CD14-positive monocyte (primary cell): ENCODE data around the gene KCNQ1. TPM values are rescaled to one million over a fixed set of nuclear protein-coding genes. Genes with fewer than 3 reads are reported as not detected.

Source experiments
- DNase-seq, 3 donors: peaks; one replicate each; pipeline ENCODE4 v3.0.0-alpha.2; 2011 to 2022
- H2AFZ ChIP-seq: 2 replicates; pipeline ENCODE4 v1.6.0; 2012; ENCODE audit warnings: mild to moderate bottlenecking, low read depth, low read length, inconsistent platforms; ENCODE audit not compliant: insufficient read depth, poor library complexity, severe bottlenecking
- H3K27ac ChIP-seq, 2 donors: 1 replicate in 1 of 2; 2 replicates in 1 of 2; pipeline ENCODE4 v1.5.1; 2012 to 2013; ENCODE audit warnings: low read length in 2 of 2, control low read depth in 1 of 2, inconsistent platforms in 1 of 2, low read depth in 1 of 2, mild to moderate bottlenecking in 1 of 2
- H3K27me3 ChIP-seq, 2 donors: one replicate each; pipeline versions ENCODE4 v1.6.0 to v1.6.1; 2011 to 2013; ENCODE audit warnings: low read length in 2 of 2; ENCODE audit not compliant: control insufficient read depth in 2 of 2, insufficient read depth in 2 of 2
- H3K36me3 ChIP-seq, 2 donors: replicated peaks in 1 of 2; 1 replicate in 1 of 2; 2 replicates in 1 of 2; pipeline versions ENCODE4 v1.5.1 to v1.6.1; 2012 to 2013; ENCODE audit warnings: low read length in 2 of 2, control low read depth in 1 of 2, inconsistent platforms in 1 of 2, mild to moderate bottlenecking in 1 of 2; ENCODE audit not compliant: insufficient read depth in 2 of 2, control insufficient read depth in 1 of 2
- H3K4me1 ChIP-seq, 2 donors: 1 replicate in 1 of 2; 2 replicates in 1 of 2; pipeline versions ENCODE4 v1.5.1 to v1.6.1; 2012 to 2013; ENCODE audit warnings: low read length in 2 of 2, control low read depth in 1 of 2, inconsistent platforms in 1 of 2, mild to moderate bottlenecking in 1 of 2, moderate library complexity in 1 of 2; ENCODE audit not compliant: insufficient read depth in 2 of 2, control insufficient read depth in 1 of 2
- H3K4me2 ChIP-seq: replicated peaks from 2 replicates; pipeline ENCODE3; 2012; ENCODE audit warnings: low read length, moderate library complexity, mild to moderate bottlenecking; ENCODE audit not compliant: poor library complexity, severe bottlenecking; ENCODE audit errors: extremely low read depth
- H3K4me3 ChIP-seq, 3 experiments: fragments of 200-600 bp in 1 of 3; sonication (generic) in 1 of 3; replicated peaks in 1 of 3; 1 replicate in 2 of 3; 2 replicates in 1 of 3; pipeline ENCODE4 v1.5.1; 2011 to 2013; ENCODE audit warnings: low read length in 3 of 3, mild to moderate bottlenecking in 3 of 3, control low read depth in 2 of 3, low read depth in 2 of 3, inconsistent platforms in 1 of 3, moderate library complexity in 1 of 3
- H3K79me2 ChIP-seq: 2 replicates; pipeline ENCODE4 v1.6.0; 2012; ENCODE audit warnings: mild to moderate bottlenecking, control low read depth, inconsistent platforms, low read length, moderate library complexity; ENCODE audit not compliant: insufficient read depth
- H3K9ac ChIP-seq: 2 replicates; pipeline ENCODE4 v1.6.0; 2017; ENCODE audit warnings: low read length, mild to moderate bottlenecking; ENCODE audit not compliant: insufficient read depth, poor library complexity, severe bottlenecking
- H3K9me3 ChIP-seq, 2 donors: replicated peaks in 1 of 2; 1 replicate in 1 of 2; 2 replicates in 1 of 2; pipeline versions ENCODE4 v1.5.1 to v1.6.1; 2012 to 2013; ENCODE audit warnings: low read length in 2 of 2, control low read depth in 1 of 2; ENCODE audit not compliant: control insufficient read depth in 1 of 2, insufficient read depth in 1 of 2
- H4K20me1 ChIP-seq: 2 replicates; pipeline ENCODE4 v1.6.0; 2012; ENCODE audit warnings: mild to moderate bottlenecking, low read length, control low read depth, moderate library complexity; ENCODE audit not compliant: insufficient read depth
- H3K27ac Mint-ChIP-seq, 7 donors: one replicate each; pipeline ENCODE4 v1.8.0; 2020; ENCODE audit warnings: mild to moderate bottlenecking in 7 of 7, mixed read lengths in 7 of 7, moderate library complexity in 6 of 7, inconsistent platforms in 2 of 7
- H3K27me3 Mint-ChIP-seq, 3 donors: one replicate each; pipeline ENCODE4 v1.8.0; 2021 to 2022; ENCODE audit warnings: low read depth in 3 of 3, mild to moderate bottlenecking in 3 of 3, mixed read lengths in 3 of 3, moderate library complexity in 3 of 3, inconsistent platforms in 1 of 3
- H3K36me3 Mint-ChIP-seq, 2 donors: one replicate each; pipeline ENCODE4 v1.8.0; 2020; ENCODE audit warnings: mixed read lengths in 2 of 2, inconsistent platforms in 1 of 2, mild to moderate bottlenecking in 1 of 2
- H3K4me1 Mint-ChIP-seq: one replicate; pipeline ENCODE4 v1.8.0; 2020; ENCODE audit warnings: mild to moderate bottlenecking, mixed read lengths
- H3K4me3 Mint-ChIP-seq, 2 donors: one replicate each; pipeline ENCODE4 v1.8.0; 2020; ENCODE audit warnings: mild to moderate bottlenecking in 2 of 2, mixed read lengths in 2 of 2, moderate library complexity in 1 of 2
- H3K9me3 Mint-ChIP-seq, 7 donors: one replicate each; pipeline ENCODE4 v1.8.0; 2020 to 2022; ENCODE audit warnings: mixed read lengths in 7 of 7, mild to moderate bottlenecking in 6 of 7, moderate library complexity in 6 of 7, inconsistent platforms in 2 of 7
- CTCF ChIP-seq: fragments of 200-600 bp; IDR thresholded peaks from one replicate; pipeline ENCODE4 v1.8.0; 2022; ENCODE audit warnings: antibody characterized with exemption, mild to moderate bottlenecking
- WGBS: methylation state at CpG from one replicate; pipeline ENCODE4 v1.1.5; 2013; ENCODE audit warnings: missing lambda C conversion rate; ENCODE audit not compliant: insufficient coverage; 5-methylcytosine and 5-hydroxymethylcytosine counted together
- intact Hi-C, 2 donors: fragments of 100-400 bp; cut with micrococcal nuclease; formaldehyde crosslinking; loops; one replicate each; pipeline versions ENCODE4 v1.15.0 to v1.15.1; 2023
- polyA plus RNA-seq, 3 donors: library from polyadenylated mRNA; depleted of rRNA in 1 of 3; unstranded in 2 of 3; stranded (reverse) in 1 of 3; fragments of 300-500 nt in 2 of 3; fragments of >200 nt in 1 of 3; fragmentation: Illumina TruSeq in 2 of 3; gene quantifications; 1 replicate in 2 of 3; 2 replicates in 1 of 3; pipeline ENCODE4 v1.2.3, GENCODE V29; 2012 to 2021

Gene KCNQ1
- polyA plus RNA-seq, 3 donors = 14.9 to 31.8 (median 21.6) TPM

GRCh38 chr11:2511421-2512369 lies 66.9 kb downstream of the KCNQ1 start:
- Histone ChIP-seq H3K27me3 (no peaks in the 10 kb centered on the region), H3K4me2 (peak overlapping the region; percentile 62), H2AFZ (peak overlapping the region; percentile 69), H3K36me3 (peaks cover 0 to 3% of the 10 kb centered on the region in 2 donors), H3K79me2 (peaks cover 45% of the 10 kb centered on the region), H3K27ac (peak overlapping the region; percentile 70 to 81), H3K4me3 (peak overlapping the region in 1 of 3 experiments; percentile 54), H3K9ac (peak overlapping the region; percentile 27), H4K20me1 (peaks cover 95% of the 10 kb centered on the region), H3K4me1 (peaks cover 36 to 46% of the 10 kb centered on the region in 2 donors), H3K9me3 (no peaks in the 10 kb centered on the region)
- H3K9me3 Mint-ChIP-seq = no peaks in the 10 kb centered on the region
- peaks cover 13 to 16% of the 10 kb centered on the region in 2 donors for H3K36me3 Mint-ChIP-seq
- H3K4me3 Mint-ChIP-seq = peak overlapping the region; percentile 49 to 73
- peaks cover 49% of the 10 kb centered on the region for H3K4me1 Mint-ChIP-seq
- intact Hi-C loops = loop anchor here in 1 of 2 donors (5.0 kb wide), 1 partner anchor 44 kb away; no protein-coding TSS in a partner anchor
- DNase-seq = peak; percentile 45 to 62 (median 55)
- 34% methylated on average over 24 of the region's 27 CpGs for WGBS
- H3K27me3 Mint-ChIP-seq = peaks cover 0 to 8% (median 1%) of the 10 kb centered on the region in 3 donors
- peak overlapping the region; percentile 75 to 93 (median 91) for H3K27ac Mint-ChIP-seq
- TF ChIP-seq CTCF = no peak
